BE2C (cell line): ENCODE data around the gene COL1A1.

ENCODE experiments used
- DNase-seq: peaks from one replicate; pipeline ENCODE4 v3.0.0-alpha.2; 2020
- H3K27me3 ChIP-seq: fragments of 250-450 bp; sonication (Bioruptor Pico); 2 replicates; pipeline ENCODE4 v1.5.1; 2020; ENCODE audit warnings: mild to moderate bottlenecking
- H3K36me3 ChIP-seq: fragments of 250-450 bp; sonication (Bioruptor Pico); 2 replicates; pipeline ENCODE4 v1.5.1; 2020; ENCODE audit warnings: mild to moderate bottlenecking
- H3K4me1 ChIP-seq: fragments of 250-450 bp; sonication (Bioruptor Pico); 2 replicates; pipeline ENCODE4 v1.5.1; 2020
- H3K4me3 ChIP-seq: 2 replicates; pipeline ENCODE4 v1.5.1; 2011; ENCODE audit warnings: low read depth, low read length
- H3K9me3 ChIP-seq: fragments of 250-450 bp; sonication (Bioruptor Pico); 2 replicates; pipeline ENCODE4 v1.5.1; 2020
- CTCF ChIP-seq: IDR thresholded peaks from 2 replicates; pipeline ENCODE4 v1.5.1; 2012; ENCODE audit warnings: mild to moderate bottlenecking, low read depth, low read length

The COL1A1 gene

GRCh38 chr17:50192618-50193291 lies 8.7 kb downstream of the COL1A1 start:
- Histone ChIP-seq H3K36me3 (no peaks in the 10 kb centered on the region), H3K4me3 (no peak overlapping the region), H3K9me3 (no peaks in the 10 kb centered on the region), H3K4me1 (no peaks in the 10 kb centered on the region), H3K27me3 (no peaks in the 10 kb centered on the region)
- no peak for DNase-seq
- TF ChIP-seq CTCF: no peak

GRCh38 chr17:50192144-50192617 lies 9.2 kb downstream of the COL1A1 start:
- TF ChIP-seq CTCF: no peak
- H3K36me3 ChIP-seq: no peaks in the 10 kb centered on the region
- H3K4me3 ChIP-seq: no peak overlapping the region
- no peak for DNase-seq
- no peaks in the 10 kb centered on the region for H3K27me3 ChIP-seq
- no peaks in the 10 kb centered on the region for H3K4me1 ChIP-seq
- no peaks in the 10 kb centered on the region for H3K9me3 ChIP-seq

GRCh38 chr17:50191359-50192143 lies 9.9 kb downstream of the COL1A1 start:
- Histone ChIP-seq H3K4me3 (no peak overlapping the region), H3K36me3 (no peaks in the 10 kb centered on the region), H3K27me3 (no peaks in the 10 kb centered on the region)

GRCh38 chr17:50190603-50191358 lies 10.7 kb downstream of the COL1A1 start:
- H3K4me3 ChIP-seq: no peak overlapping the region
- H3K9me3 ChIP-seq: no peaks in the 10 kb centered on the region
- no peaks in the 10 kb centered on the region for H3K27me3 ChIP-seq
- no peaks in the 10 kb centered on the region for H3K36me3 ChIP-seq
- no peak for TF ChIP-seq CTCF
- DNase-seq: no peak
- H3K4me1 ChIP-seq: no peaks in the 10 kb centered on the region

More at GRCh38 chr17:50191359-50192143, 9.9 kb downstream of the COL1A1 start:
- Histone ChIP-seq H3K9me3 (no peaks in the 10 kb centered on the region), H3K4me1 (no peaks in the 10 kb centered on the region)
- no peak for TF ChIP-seq CTCF
- DNase-seq: no peak

GRCh38 chr17:50190293-50190602 lies 11.2 kb downstream of the COL1A1 start:
- no peaks in the 10 kb centered on the region for H3K9me3 ChIP-seq
- H3K36me3 ChIP-seq: no peaks in the 10 kb centered on the region
- no peaks in the 10 kb centered on the region for H3K27me3 ChIP-seq
- H3K4me1 ChIP-seq: no peaks in the 10 kb centered on the region
- no peak for DNase-seq
- no peak overlapping the region for H3K4me3 ChIP-seq
- no peak for TF ChIP-seq CTCF
